GM23338 (cell line): ENCODE measurements around the gene HIPK1. TPM values are rescaled to one million over a fixed set of nuclear protein-coding genes. Genes with fewer than 3 reads are reported as not detected.

Source experiments
- ATAC-seq: fragments of 200-7000 bp; cut with Tn5 transposase; 3 replicates; pipeline ENCODE4 v1.9.1; 2020
- DNase-seq: peaks from one replicate; pipeline ENCODE4 v3.0.0-alpha.2; 2015; ENCODE audit warnings: low spot score
- H2AFZ ChIP-seq: fragments of 200-600 bp; sonication (generic); 2 replicates; pipeline ENCODE4 v1.8.0; 2016; ENCODE audit warnings: antibody characterized with exemption, mild to moderate bottlenecking, moderate library complexity
- H3F3A ChIP-seq: fragments of 200-600 bp; sonication (generic); replicated peaks from 2 replicates; pipeline ENCODE4 v1.8.0; 2017; ENCODE audit warnings: antibody characterized with exemption, mixed run types, low read depth
- H3K27ac ChIP-seq: fragments of 200-600 bp; sonication (generic); 2 replicates; pipeline ENCODE4 v1.6.1; 2016; ENCODE audit warnings: low read depth
- H3K27me3 ChIP-seq: fragments of 200-600 bp; sonication (generic); 2 replicates; pipeline ENCODE4 v1.8.0; 2016; ENCODE audit warnings: mild to moderate bottlenecking, mixed run types, moderate library complexity; ENCODE audit not compliant: insufficient read depth
- H3K36me3 ChIP-seq: fragments of 200-600 bp; sonication (generic); 2 replicates; pipeline ENCODE4 v1.8.0; 2016; ENCODE audit warnings: mild to moderate bottlenecking; ENCODE audit not compliant: insufficient read depth
- H3K4me1 ChIP-seq: fragments of 200-600 bp; sonication (generic); 2 replicates; pipeline ENCODE4 v1.8.0; 2016; ENCODE audit warnings: mild to moderate bottlenecking, moderate library complexity; ENCODE audit not compliant: insufficient read depth
- H3K4me2 ChIP-seq: fragments of 200-600 bp; sonication (generic); 2 replicates; pipeline ENCODE4 v1.7.1; 2017; ENCODE audit warnings: mixed run types
- H3K4me3 ChIP-seq: fragments of 200-600 bp; sonication (generic); 2 replicates; pipeline ENCODE4 v1.6.1; 2016; ENCODE audit warnings: mixed run types
- H3K79me2 ChIP-seq: fragments of 200-600 bp; sonication (generic); replicated peaks from 2 replicates; pipeline ENCODE4 v1.8.0; 2017; ENCODE audit warnings: mild to moderate bottlenecking; ENCODE audit not compliant: insufficient read depth
- H3K9me2 ChIP-seq: fragments of 200-600 bp; sonication (generic); 2 replicates; pipeline ENCODE4 v1.8.0; 2017; ENCODE audit not compliant: insufficient read depth
- H4K20me1 ChIP-seq: fragments of 200-600 bp; sonication (generic); replicated peaks from 2 replicates; pipeline ENCODE4 v1.8.0; 2017; ENCODE audit warnings: mild to moderate bottlenecking; ENCODE audit not compliant: insufficient read depth
- H3K27ac Mint-ChIP-seq: 2 replicates; pipeline ENCODE4 v1.8.0; 2020; ENCODE audit warnings: inconsistent platforms, mild to moderate bottlenecking, moderate library complexity, mixed read lengths
- H3K27me3 Mint-ChIP-seq: 3 replicates; pipeline ENCODE4 v1.8.0; 2022; ENCODE audit warnings: low read depth, mild to moderate bottlenecking, moderate library complexity, mixed read lengths, inconsistent platforms; ENCODE audit not compliant: insufficient read depth, poor library complexity
- H3K36me3 Mint-ChIP-seq: 3 replicates; pipeline ENCODE4 v1.8.0; 2021; ENCODE audit warnings: low read depth, mild to moderate bottlenecking, inconsistent platforms, moderate library complexity, mixed read lengths
- H3K4me1 Mint-ChIP-seq: 3 replicates; pipeline ENCODE4 v1.8.0; 2020; ENCODE audit warnings: mild to moderate bottlenecking, inconsistent platforms, mixed read lengths
- H3K4me3 Mint-ChIP-seq: 3 replicates; pipeline ENCODE4 v1.8.0; 2021; ENCODE audit warnings: moderate library complexity, mild to moderate bottlenecking, inconsistent platforms, mixed read lengths
- H3K9me3 Mint-ChIP-seq: 3 replicates; pipeline ENCODE4 v1.8.0; 2020; ENCODE audit warnings: moderate library complexity, mild to moderate bottlenecking, inconsistent platforms, mixed read lengths
- CREB1 ChIP-seq: fragments of 250-450 bp; sonication (Bioruptor Pico); IDR thresholded peaks from 2 replicates; pipeline ENCODE4 v1.5.0; 2020; ENCODE audit warnings: low read depth, mild to moderate bottlenecking, moderate library complexity
- CTCF ChIP-seq, 2 experiments: fragments of 200-600 bp in 1 of 2; sonication (generic) in 1 of 2; conservative IDR thresholded peaks; 2 replicates each; pipeline versions ENCODE4 v1.5.1 to v1.6.1; 2016 to 2017; ENCODE audit warnings: antibody characterized with exemption in 2 of 2, low read depth in 2 of 2, mild to moderate bottlenecking in 2 of 2, moderate library complexity in 1 of 2
- ETS1 ChIP-seq: IDR thresholded peaks from 2 replicates; pipeline ENCODE4 v1.6.1; 2016; ENCODE audit warnings: antibody characterized with exemption
- EZH2 ChIP-seq: fragments of 200-600 bp; sonication (generic); IDR thresholded peaks from one replicate; pipeline ENCODE4 v1.8.0; 2017; ENCODE audit warnings: antibody characterized with exemption, mild to moderate bottlenecking, low read depth; ENCODE audit not compliant: unreplicated experiment
- NANOG ChIP-seq: IDR thresholded peaks from 2 replicates; pipeline ENCODE4 v1.6.1; 2016; ENCODE audit warnings: antibody characterized with exemption, borderline replicate concordance
- POLR2AphosphoS5 ChIP-seq: IDR thresholded peaks from 2 replicates; pipeline ENCODE4 v1.6.1; 2016; ENCODE audit warnings: antibody characterized with exemption, low read depth
- ZNF114 ChIP-seq: fragments of 250-450 bp; sonication (Bioruptor Pico); IDR thresholded peaks from 2 replicates; pipeline ENCODE4 v1.5.0; 2020; ENCODE audit warnings: mild to moderate bottlenecking, moderate library complexity
- ZNF331 ChIP-seq: fragments of 250-450 bp; sonication (Bioruptor Pico); IDR thresholded peaks from 2 replicates; pipeline ENCODE4 v1.5.0; 2020; ENCODE audit warnings: low read depth, mild to moderate bottlenecking, moderate library complexity
- ZNF462 ChIP-seq: fragments of 250-450 bp; sonication (Bioruptor Pico); IDR thresholded peaks from 2 replicates; pipeline ENCODE4 v1.5.0; 2020; ENCODE audit warnings: mild to moderate bottlenecking, moderate library complexity
- polyA plus RNA-seq: library from polyadenylated mRNA; unstranded; fragments of >200 nt; fragmentation: Nextera tagmentation; extraction: Ambion mirVana; gene quantifications from 2 replicates; pipeline ENCODE4 v1.2.1, GENCODE V29; 2016
- total RNA-seq: library from RNA; depleted of rRNA; stranded (reverse); fragments of >200 nt; shearing (Covaris generic); gene quantifications from 2 replicates; pipeline ENCODE4 v1.2.3, GENCODE V29; 2014

The HIPK1 gene
- total and polyA plus RNA-seq, 2 experiments from 2014 or later = 14.3 to 47.5 TPM

GRCh38 chr1:113937146-113937545 lies 8.0 kb downstream of the HIPK1 start (continued):
- TF ChIP-seq ZNF462 (no peak), POLR2AphosphoS5 (no peak), ZNF331 (CRISPR knock-in tag) (no peak), ZNF114 (CRISPR knock-in tag) (no peak), CREB1 (CRISPR knock-in tag) (no peak), EZH2 (no peak), CTCF (conservative IDR thresholded peaks at IDR 0.05; ENCODE audit: low read depth in 2 of 2) (no peak)

GRCh38 chr1:113938192-113938591 lies 9.1 kb downstream of the HIPK1 start:
- no peak overlapping the region for H3K4me2 ChIP-seq
- 0 out of 2 replicates have a peak, but pooled peaks cover 8% of the 10 kb centered on the region for H3K4me1 ChIP-seq
- Mint-ChIP-seq H3K27ac (0 out of 2 replicates have a peak overlapping the region, but pooled peaks have one; percentile 19), H3K4me3 (no peak overlapping the region), H3K27me3 (no peaks in the 10 kb centered on the region), H3K36me3 (peaks cover 15% of the 10 kb centered on the region; the same call in 2 of the 3 replicates), H3K4me1 (peaks cover 10% of the 10 kb centered on the region), H3K9me3 (no peaks in the 10 kb centered on the region)
- peaks cover 26% of the 10 kb centered on the region for H4K20me1 ChIP-seq
- DNase-seq (no peak), ATAC-seq (no peak)
- H3K9me2 ChIP-seq = no peaks in the 10 kb centered on the region
- H2AFZ ChIP-seq = no peak overlapping the region
- no peaks in the 10 kb centered on the region for H3K27me3 ChIP-seq
- H3F3A ChIP-seq = no peaks in the 10 kb centered on the region
- peaks cover 75% of the 10 kb centered on the region for H3K79me2 ChIP-seq
- H3K27ac ChIP-seq = no peak overlapping the region
- no peak overlapping the region for H3K4me3 ChIP-seq
- TF ChIP-seq NANOG (no peak), ETS1 (no peak)
- no peaks in the 10 kb centered on the region; the same call in 1 of the 2 replicates for H3K36me3 ChIP-seq
